DND-41 (cell line): Measurements from ENCODE around the gene TMEM178B.

Source experiments
- ATAC-seq: fragments of 200-7000 bp; cut with Tn5 transposase; 3 replicates; pipeline ENCODE4 v1.9.1; 2021; ENCODE audit warnings: low read depth; ENCODE audit not compliant: insufficient read depth
- DNase-seq: peaks from one replicate; pipeline ENCODE4 v3.0.0-alpha.2; 2020
- H2AFZ ChIP-seq: 2 replicates; pipeline ENCODE4 v1.6.0; 2012; ENCODE audit warnings: low read depth, low read length
- H3K27ac ChIP-seq: 2 replicates; pipeline ENCODE4 v1.5.1; 2012; ENCODE audit warnings: low read length, inconsistent platforms
- H3K27me3 ChIP-seq: fragments of 200-600 bp; sonication (generic); 2 replicates; pipeline ENCODE4 v1.6.0; 2012; ENCODE audit warnings: low read length, mild to moderate bottlenecking, inconsistent platforms; ENCODE audit not compliant: insufficient read depth, poor library complexity
- H3K36me3 ChIP-seq: 2 replicates; pipeline ENCODE4 v1.5.1; 2012; ENCODE audit warnings: low read length, inconsistent platforms; ENCODE audit not compliant: insufficient read depth
- H3K4me1 ChIP-seq: 2 replicates; pipeline ENCODE4 v1.5.1; 2012; ENCODE audit warnings: mild to moderate bottlenecking, low read length; ENCODE audit not compliant: insufficient read depth
- H3K4me2 ChIP-seq: 2 replicates; pipeline ENCODE4 v1.6.0; 2012; ENCODE audit warnings: mild to moderate bottlenecking, moderate library complexity, low read length, inconsistent platforms; ENCODE audit not compliant: insufficient read depth
- H3K4me3 ChIP-seq, 2 experiments: fragments of 200-600 bp in 1 of 2; shearing (Covaris generic) in 1 of 2; 2 replicates each; pipeline ENCODE4 v1.5.1; 2012 to 2016; ENCODE audit warnings: inconsistent platforms in 2 of 2, low read length in 2 of 2, mild to moderate bottlenecking in 2 of 2, low read depth in 1 of 2, moderate library complexity in 1 of 2
- H3K79me2 ChIP-seq: 2 replicates; pipeline ENCODE4 v1.6.0; 2012; ENCODE audit warnings: low read length, inconsistent platforms; ENCODE audit not compliant: insufficient read depth
- H3K9ac ChIP-seq: 2 replicates; pipeline ENCODE4 v1.6.0; 2012; ENCODE audit warnings: low read depth, mild to moderate bottlenecking, inconsistent platforms, low read length, moderate library complexity
- H3K9me3 ChIP-seq: 2 replicates; pipeline ENCODE4 v1.5.1; 2012; ENCODE audit warnings: low read length, moderate library complexity, mild to moderate bottlenecking, inconsistent platforms; ENCODE audit not compliant: insufficient read depth, severe bottlenecking
- H4K20me1 ChIP-seq: 2 replicates; pipeline ENCODE4 v1.6.0; 2012; ENCODE audit warnings: low read length; ENCODE audit not compliant: insufficient read depth
- EZH2 ChIP-seq: IDR thresholded peaks from 3 replicates; pipeline ENCODE4 v1.6.1; 2012; ENCODE audit warnings: borderline replicate concordance, low read depth, mild to moderate bottlenecking, moderate library complexity, low read length, inconsistent platforms; ENCODE audit not compliant: severe bottlenecking
- TF ChIP-seq, protein P1 (sequence below): IDR thresholded peaks from 2 replicates; pipeline ENCODE4 v1.5.1; 2012; ENCODE audit warnings: borderline replicate concordance, low read length, moderate library complexity, mild to moderate bottlenecking; ENCODE audit not compliant: poor library complexity, severe bottlenecking; ENCODE audit errors: extremely low read depth

TMEM178B gene

DNA sequence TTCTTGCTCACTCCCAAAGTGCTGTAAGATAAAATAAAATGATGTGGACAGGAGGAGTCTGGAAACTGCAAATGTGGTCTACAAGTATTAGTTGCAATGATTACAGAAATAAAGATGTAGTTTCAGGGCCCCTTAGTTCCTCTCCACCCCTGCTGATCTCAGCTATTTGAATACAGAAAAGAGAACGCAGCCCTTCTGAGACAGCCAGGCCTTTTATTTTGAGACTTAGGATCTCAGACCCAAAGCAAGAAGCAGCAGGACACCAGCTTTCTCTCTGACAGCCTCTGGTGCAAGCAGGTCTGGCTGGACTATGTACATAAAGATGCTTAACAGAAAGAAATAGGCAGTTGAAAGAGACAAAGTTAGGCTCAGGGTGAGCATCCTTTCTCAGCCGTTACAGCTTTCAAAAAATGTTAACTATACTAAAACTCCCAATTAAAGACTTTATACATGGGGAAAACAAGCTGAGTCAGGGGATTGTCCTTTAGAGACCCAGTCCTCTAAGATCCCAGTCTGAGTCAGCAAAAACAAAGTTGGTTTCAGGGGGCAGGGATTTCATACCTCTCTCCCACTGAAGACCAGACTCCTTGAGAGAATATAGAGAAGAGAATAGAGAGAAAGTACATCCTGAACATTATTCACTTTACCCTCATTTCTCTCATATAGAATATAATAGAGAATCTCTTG is 220.4 kb downstream of the TMEM178B start:
- no peaks in the 10 kb centered on the region for H4K20me1 ChIP-seq
- no peak for TF ChIP-seq EZH2
- TF ChIP-seq, protein P1, sequence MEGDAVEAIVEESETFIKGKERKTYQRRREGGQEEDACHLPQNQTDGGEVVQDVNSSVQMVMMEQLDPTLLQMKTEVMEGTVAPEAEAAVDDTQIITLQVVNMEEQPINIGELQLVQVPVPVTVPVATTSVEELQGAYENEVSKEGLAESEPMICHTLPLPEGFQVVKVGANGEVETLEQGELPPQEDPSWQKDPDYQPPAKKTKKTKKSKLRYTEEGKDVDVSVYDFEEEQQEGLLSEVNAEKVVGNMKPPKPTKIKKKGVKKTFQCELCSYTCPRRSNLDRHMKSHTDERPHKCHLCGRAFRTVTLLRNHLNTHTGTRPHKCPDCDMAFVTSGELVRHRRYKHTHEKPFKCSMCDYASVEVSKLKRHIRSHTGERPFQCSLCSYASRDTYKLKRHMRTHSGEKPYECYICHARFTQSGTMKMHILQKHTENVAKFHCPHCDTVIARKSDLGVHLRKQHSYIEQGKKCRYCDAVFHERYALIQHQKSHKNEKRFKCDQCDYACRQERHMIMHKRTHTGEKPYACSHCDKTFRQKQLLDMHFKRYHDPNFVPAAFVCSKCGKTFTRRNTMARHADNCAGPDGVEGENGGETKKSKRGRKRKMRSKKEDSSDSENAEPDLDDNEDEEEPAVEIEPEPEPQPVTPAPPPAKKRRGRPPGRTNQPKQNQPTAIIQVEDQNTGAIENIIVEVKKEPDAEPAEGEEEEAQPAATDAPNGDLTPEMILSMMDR = no peak
- H3K27ac ChIP-seq = no peak overlapping the region
- H3K27me3 ChIP-seq = no peaks in the 10 kb centered on the region
- H3K4me3 ChIP-seq = no peak overlapping the region
- H3K4me1 ChIP-seq = no peaks in the 10 kb centered on the region
- H3K36me3 ChIP-seq = no peaks in the 10 kb centered on the region
- H3K4me2 ChIP-seq = no peak overlapping the region
- no peak overlapping the region for H2AFZ ChIP-seq
- no peak for DNase-seq
- no peaks in the 10 kb centered on the region for H3K79me2 ChIP-seq
- H3K9me3 ChIP-seq = no peaks in the 10 kb centered on the region
- no peak overlapping the region for H3K9ac ChIP-seq
- ATAC-seq = no peak

DNA sequence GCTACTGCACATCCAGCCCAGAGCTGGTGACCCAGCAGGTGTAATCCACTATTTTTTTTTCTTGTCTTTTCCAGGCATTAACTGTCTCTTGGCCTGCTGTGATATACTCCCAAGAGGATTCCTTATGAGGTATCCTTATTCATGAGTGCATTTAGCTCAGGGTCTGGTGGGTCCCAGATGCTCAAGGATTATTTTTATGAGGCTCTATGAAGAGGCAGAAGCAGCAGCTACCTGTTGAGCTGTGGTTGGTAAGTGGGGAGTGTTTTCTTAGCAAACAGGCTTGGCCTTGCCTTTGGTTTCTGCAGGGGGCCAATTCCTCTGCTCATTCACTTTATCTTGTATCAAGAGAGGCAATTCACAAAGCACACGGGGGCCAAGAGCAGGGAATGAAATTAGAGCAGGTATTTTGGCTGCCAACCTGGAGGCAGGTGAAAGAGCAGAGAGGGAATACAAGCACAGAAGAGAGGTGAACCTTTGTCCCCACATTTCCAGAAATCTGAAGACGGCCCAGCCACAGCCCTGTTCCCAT is 221.6 kb downstream of the TMEM178B start:
- H3K4me2 ChIP-seq = no peak overlapping the region
- H4K20me1 ChIP-seq = no peaks in the 10 kb centered on the region
- no peak overlapping the region for H3K4me3 ChIP-seq
- H3K9ac ChIP-seq = no peak overlapping the region
- no peaks in the 10 kb centered on the region for H3K9me3 ChIP-seq
- H3K79me2 ChIP-seq = no peaks in the 10 kb centered on the region
- H3K36me3 ChIP-seq = no peaks in the 10 kb centered on the region
- no peak for ATAC-seq
- no peaks in the 10 kb centered on the region for H3K27me3 ChIP-seq
- H3K4me1 ChIP-seq = no peaks in the 10 kb centered on the region
- TF ChIP-seq, protein P1 = no peak
- TF ChIP-seq EZH2 = no peak
- DNase-seq = no peak
- H3K27ac ChIP-seq = no peak overlapping the region
- H2AFZ ChIP-seq = no peak overlapping the region

DNA sequence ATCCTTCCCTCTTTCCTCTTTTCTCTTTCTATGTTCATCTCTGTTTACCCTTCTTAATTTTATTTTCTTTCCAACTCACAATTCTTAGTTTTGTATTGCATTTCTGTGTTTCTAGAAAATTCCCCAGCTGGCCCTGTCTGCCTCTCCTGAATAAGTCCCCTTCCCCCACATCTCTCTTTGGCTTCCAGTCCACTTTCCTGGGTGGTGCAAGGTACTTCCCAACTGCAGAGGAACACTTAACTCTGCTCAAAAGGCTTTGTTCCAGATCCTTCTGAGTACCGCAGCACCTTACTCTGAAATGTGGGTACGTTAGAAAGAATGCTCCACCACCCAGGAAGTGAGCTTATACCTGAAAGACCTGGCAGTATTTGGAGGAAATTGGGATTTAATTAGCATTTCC is 227.0 kb downstream of the TMEM178B start:
- Histone ChIP-seq H3K4me2 (no peak overlapping the region), H3K4me1 (no peaks in the 10 kb centered on the region), H3K9me3 (no peaks in the 10 kb centered on the region), H2AFZ (no peak overlapping the region), H3K9ac (no peak overlapping the region), H4K20me1 (0 out of 2 replicates have a peak, but pooled peaks cover 2% of the 10 kb centered on the region), H3K36me3 (no peaks in the 10 kb centered on the region), H3K79me2 (no peaks in the 10 kb centered on the region), H3K27me3 (no peaks in the 10 kb centered on the region), H3K4me3 (no peak overlapping the region), H3K27ac (no peak overlapping the region)
- no peak for ATAC-seq
- DNase-seq = no peak
- TF ChIP-seq, protein P1 = no peak
- TF ChIP-seq EZH2 = no peak

DNA sequence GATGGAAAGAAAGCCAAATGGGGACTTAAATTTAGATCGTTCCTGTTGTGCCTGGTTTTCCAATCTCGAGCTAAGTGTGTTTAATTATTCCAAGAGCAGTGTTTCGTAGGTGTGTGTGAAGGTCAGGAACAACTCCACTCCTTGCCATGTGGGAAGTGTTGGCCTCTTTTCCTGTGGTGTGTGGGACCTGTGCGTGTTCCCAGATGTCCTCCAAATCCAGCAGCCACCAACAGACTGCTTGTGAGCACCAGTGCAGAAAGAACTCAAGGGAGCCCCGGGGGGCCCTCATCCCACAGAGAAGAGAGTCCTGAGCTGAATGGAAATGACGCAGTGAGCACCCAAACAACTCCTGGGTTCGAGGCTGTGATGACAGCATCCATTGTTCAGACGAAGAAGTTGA is 227.7 kb downstream of the TMEM178B start:
- ATAC-seq (no peak), DNase-seq (no peak)
- Histone ChIP-seq H3K4me1 (no peaks in the 10 kb centered on the region), H3K27ac (no peak overlapping the region), H3K79me2 (no peaks in the 10 kb centered on the region), H4K20me1 (0 out of 2 replicates have a peak, but pooled peaks cover 2% of the 10 kb centered on the region), H3K9me3 (no peaks in the 10 kb centered on the region), H3K9ac (no peak overlapping the region), H3K27me3 (no peaks in the 10 kb centered on the region), H3K4me3 (no peak overlapping the region), H2AFZ (no peak overlapping the region), H3K4me2 (no peak overlapping the region), H3K36me3 (no peaks in the 10 kb centered on the region)
- TF ChIP-seq, protein P1 = no peak
- no peak for TF ChIP-seq EZH2
